Activated CD4-positive, CD25-positive, alpha-beta regulatory T cell treated with anti-CD3 and anti-CD28 coated beads, Interleukin-2, amount 50 U/mL, for 24 hours (primary cell): ENCODE data around the gene C14orf132.

Experiments
- ATAC-seq, 2 donors: fragments of 150-1000 bp; cut with Tn5 transposase; one replicate each; pipeline ENCODE4 v1.10.0; 2021; ENCODE audit warnings: mild to moderate bottlenecking in 1 of 2, moderate library complexity in 1 of 2

C14orf132 gene

GRCh38 chr14:96121660-96122395 is 82.7 kb downstream of the C14orf132 start:
- ATAC-seq, result no peak

- no peak for ATAC-seq
Observed at GRCh38 chr14:96122496-96122895, 83.3 kb downstream of the C14orf132 start.

DNA sequence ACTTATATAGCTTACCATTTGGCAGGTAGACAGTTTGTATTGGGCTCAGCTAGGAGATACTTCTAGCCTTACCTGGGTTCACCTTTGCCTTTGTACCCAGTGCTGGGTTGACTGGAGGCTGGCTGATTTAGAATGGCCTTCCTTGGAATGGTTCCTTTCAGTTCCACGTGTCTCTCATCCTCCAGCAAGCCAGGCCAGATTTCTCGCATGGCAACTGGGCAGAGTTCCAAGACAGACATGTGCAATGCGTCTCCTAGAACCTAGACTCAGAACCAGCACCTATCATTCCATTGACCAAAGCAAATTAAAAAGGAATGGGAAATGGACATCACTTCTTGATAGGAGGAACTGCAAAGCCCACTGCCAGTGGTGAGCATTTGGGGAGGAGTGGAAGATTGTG is 86.4 kb downstream of the C14orf132 start:
- ATAC-seq, result no peak

GRCh38 chr14:96126339-96126782 is 87.2 kb downstream of the C14orf132 start:
- ATAC-seq, result no peak

GRCh38 chr14:96126783-96127271 is 87.7 kb downstream of the C14orf132 start:
- ATAC-seq, result no peak

- no peak for ATAC-seq
Observed at GRCh38 chr14:96129128-96129736, 90.1 kb downstream of the C14orf132 start.

DNA sequence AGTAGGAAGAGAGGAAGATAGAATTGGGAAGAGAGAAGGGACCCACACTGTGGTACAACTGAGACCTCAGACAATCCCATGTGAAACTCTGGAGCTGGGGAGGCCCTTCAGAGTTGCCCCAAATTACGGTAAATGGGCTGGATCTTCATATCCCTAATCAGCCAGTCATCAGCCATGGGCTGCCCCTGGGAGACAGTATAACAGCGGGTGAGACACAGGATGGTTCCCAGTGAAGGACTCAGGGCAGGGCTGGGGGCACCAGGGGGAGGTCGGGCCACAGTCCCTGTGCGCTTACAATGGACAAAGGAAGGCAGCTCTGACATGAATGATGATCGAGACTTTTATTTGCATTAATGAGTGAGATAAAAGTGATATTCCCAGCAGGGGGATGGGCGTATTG is 91.2 kb downstream of the C14orf132 start:
- no peak for ATAC-seq

DNA sequence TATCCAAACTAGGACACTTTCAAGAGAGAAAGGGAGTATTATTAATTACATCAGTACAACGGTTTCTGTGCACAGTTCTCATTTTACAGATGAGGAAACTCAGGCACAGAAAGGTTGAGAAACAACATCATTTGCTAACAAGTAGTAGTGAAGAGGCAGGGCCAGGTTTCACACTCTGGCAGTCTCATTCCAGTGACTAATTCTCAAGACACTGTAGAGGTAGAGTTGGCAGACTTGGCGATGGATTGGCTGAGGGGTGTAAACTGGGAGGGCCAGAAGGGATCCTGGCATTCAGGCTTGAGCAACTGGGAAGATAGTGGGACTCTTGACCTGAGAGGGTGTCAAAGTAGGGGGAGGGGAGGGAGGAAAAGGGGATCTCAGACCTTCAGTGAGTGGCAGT is 91.7 kb downstream of the C14orf132 start:
- ATAC-seq, result no peak

DNA sequence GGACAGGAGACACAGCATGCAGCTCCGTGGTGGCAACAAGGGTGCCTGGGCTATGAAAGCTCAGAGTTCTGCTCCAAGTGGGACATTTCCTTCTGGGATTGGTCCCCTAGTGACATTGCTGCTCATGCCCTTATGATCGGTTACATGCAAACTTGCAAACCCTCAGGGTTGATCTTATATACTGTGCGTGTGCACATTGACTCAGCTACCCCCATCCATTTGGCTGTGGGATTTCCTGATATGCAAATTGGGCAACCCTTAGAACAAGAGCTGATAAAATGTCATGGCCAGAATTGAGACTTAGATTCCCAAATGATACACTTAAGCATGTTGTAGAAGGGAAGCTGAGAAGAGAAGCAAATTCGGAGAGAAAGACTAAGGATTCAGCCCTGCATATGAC is 92.7 kb downstream of the C14orf132 start:
- no peak for ATAC-seq

GRCh38 chr14:96134508-96134907 is 95.3 kb downstream of the C14orf132 start:
- ATAC-seq, result no peak

- no peak for ATAC-seq
Observed at GRCh38 chr14:96135285-96135684, 96.1 kb downstream of the C14orf132 start.

GRCh38 chr14:96136371-96137005 is 97.3 kb downstream of the C14orf132 start:
- ATAC-seq, result no peak

- no peak for ATAC-seq
Observed at GRCh38 chr14:96138241-96138640, 99.1 kb downstream of the C14orf132 start.

DNA sequence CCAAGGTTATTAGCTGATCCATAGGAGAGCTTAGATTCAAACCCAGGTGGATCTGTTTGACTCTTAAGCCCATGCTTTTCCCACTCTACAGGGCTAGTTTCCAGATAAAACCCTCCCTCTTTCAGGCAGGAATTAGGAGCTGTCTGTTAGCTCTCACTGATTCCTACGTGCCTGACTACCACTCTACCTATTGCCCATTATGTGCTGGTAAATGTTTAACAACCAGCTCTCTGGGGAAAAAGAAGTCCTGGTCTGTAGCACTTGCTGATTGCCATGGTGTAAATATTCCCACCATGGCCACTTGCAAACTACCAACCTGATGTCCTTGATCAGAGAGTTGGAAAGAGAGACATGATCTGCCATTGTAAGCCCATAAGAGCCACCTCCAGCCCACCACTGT is 100.0 kb downstream of the C14orf132 start:
- ATAC-seq, result no peak

DNA sequence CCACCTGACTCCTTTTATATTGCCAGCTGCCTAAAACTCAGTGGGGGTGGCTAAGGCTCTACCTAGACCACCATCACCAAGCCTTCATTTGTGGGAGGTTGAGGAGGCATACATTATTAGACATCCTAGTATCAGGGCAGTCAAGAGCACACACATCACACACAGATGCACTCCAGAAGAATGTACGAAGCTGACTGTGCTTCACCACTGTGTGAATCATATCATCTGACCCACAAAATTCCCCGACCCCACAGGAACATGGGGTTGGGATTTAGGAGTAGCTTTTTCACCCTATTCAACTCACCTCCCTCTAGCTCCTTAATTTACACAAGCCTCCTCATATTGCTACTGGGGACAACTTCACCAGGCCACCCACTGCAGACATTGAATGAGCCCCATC is 100.7 kb downstream of the C14orf132 start:
- no peak for ATAC-seq

DNA sequence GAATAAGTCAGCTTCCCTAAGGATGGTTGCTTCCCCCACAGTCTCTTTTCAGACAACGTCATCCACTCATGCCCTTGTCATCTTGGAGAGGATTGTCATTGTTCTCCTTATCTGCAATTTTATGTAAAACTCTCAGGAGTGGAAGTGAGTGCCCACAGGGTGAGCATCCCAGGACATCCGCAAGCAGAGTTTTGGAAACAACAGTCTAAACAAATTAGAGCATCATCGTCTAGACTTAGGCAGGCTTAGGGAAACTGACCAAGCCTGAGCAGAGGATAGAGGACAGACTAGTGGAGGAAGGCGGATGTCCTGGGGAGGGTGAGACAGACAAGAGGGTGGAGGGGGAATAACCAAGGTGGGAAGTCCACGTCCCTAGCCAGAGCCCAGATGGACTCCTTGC is 101.8 kb downstream of the C14orf132 start:
- no peak for ATAC-seq
